Loucy (cell line): ENCODE results near the gene IL10RB.

Experiments
- H2AFZ ChIP-seq: fragments of 200-600 bp; sonication (generic); 2 replicates; pipeline ENCODE4 v1.6.0; 2016; ENCODE audit warnings: antibody characterized with exemption, mild to moderate bottlenecking, low read length, moderate library complexity
- H3F3A ChIP-seq: fragments of 200-600 bp; 2 replicates; pipeline ENCODE4 v1.6.0; 2016; ENCODE audit warnings: antibody characterized with exemption, low read depth, mild to moderate bottlenecking
- H3K27me3 ChIP-seq: fragments of 200-600 bp; sonication (generic); 2 replicates; pipeline ENCODE4 v1.6.1; 2014; ENCODE audit warnings: low read length, mild to moderate bottlenecking; ENCODE audit not compliant: insufficient read depth, poor library complexity, severe bottlenecking
- H3K36me3 ChIP-seq: fragments of 200-600 bp; sonication (generic); 2 replicates; pipeline ENCODE4 v1.6.1; 2016; ENCODE audit warnings: low read length; ENCODE audit not compliant: insufficient read depth
- H3K4me1 ChIP-seq: fragments of 200-600 bp; sonication (generic); 2 replicates; pipeline ENCODE4 v1.5.1; 2014; ENCODE audit warnings: low read length, mild to moderate bottlenecking; ENCODE audit not compliant: insufficient read depth, poor library complexity, severe bottlenecking
- H3K4me2 ChIP-seq: fragments of 200-600 bp; sonication (generic); 2 replicates; pipeline ENCODE4 v1.6.0; 2014; ENCODE audit warnings: antibody characterized with exemption, low read length, low read depth, mild to moderate bottlenecking; ENCODE audit not compliant: poor library complexity, severe bottlenecking
- H3K4me3 ChIP-seq: fragments of 200-600 bp; sonication (generic); 2 replicates; pipeline ENCODE4 v1.5.1; 2014; ENCODE audit warnings: low read length, mild to moderate bottlenecking, mixed read lengths; ENCODE audit not compliant: poor library complexity, severe bottlenecking
- H3K79me2 ChIP-seq: fragments of 200-600 bp; sonication (generic); 2 replicates; pipeline ENCODE4 v1.6.1; 2014; ENCODE audit warnings: low read length; ENCODE audit not compliant: insufficient read depth
- H3K9ac ChIP-seq: fragments of 200-600 bp; sonication (generic); 2 replicates; pipeline ENCODE4 v1.6.0; 2014; ENCODE audit warnings: mild to moderate bottlenecking, low read depth, low read length, moderate library complexity; ENCODE audit not compliant: poor library complexity, severe bottlenecking
- H3K9me2 ChIP-seq: fragments of 200-600 bp; sonication (generic); replicated peaks from 2 replicates; pipeline ENCODE4 v1.6.1; 2016; ENCODE audit warnings: low read depth, low read length, mixed read lengths
- H3K9me3 ChIP-seq: fragments of 200-600 bp; sonication (generic); 2 replicates; pipeline ENCODE4 v1.6.1; 2014; ENCODE audit warnings: mild to moderate bottlenecking, antibody characterized with exemption, low read length, low read depth; ENCODE audit not compliant: insufficient read depth
- H4K20me1 ChIP-seq: fragments of 200-600 bp; sonication (generic); 2 replicates; pipeline ENCODE4 v1.6.0; 2014; ENCODE audit warnings: antibody characterized with exemption, low read length, mild to moderate bottlenecking; ENCODE audit not compliant: insufficient read depth, poor library complexity, severe bottlenecking
- CTCF ChIP-seq: fragments of 200-600 bp; sonication (generic); conservative IDR thresholded peaks from 2 replicates; pipeline ENCODE4 v1.5.1; 2014; ENCODE audit warnings: mild to moderate bottlenecking, antibody characterized with exemption, low read length
- EZH2phosphoT487 ChIP-seq: fragments of 200-600 bp; IDR thresholded peaks from 2 replicates; pipeline ENCODE4 v1.6.1; 2018; ENCODE audit warnings: antibody characterized with exemption, mild to moderate bottlenecking, moderate library complexity, borderline replicate concordance

The IL10RB gene

GRCh38 chr21:33255404-33255803 lies 10.8 kb upstream of the IL10RB start:
- Histone ChIP-seq H4K20me1 (peaks cover 3% of the 10 kb centered on the region), H3K9me3 (no peaks in the 10 kb centered on the region), H3K4me3 (no peak overlapping the region), H3K79me2 (peaks cover 52% of the 10 kb centered on the region; the same call in 1 of the 2 replicates), H3K36me3 (peaks cover 99% of the 10 kb centered on the region), H3K4me1 (peaks cover 6% of the 10 kb centered on the region), H3K27me3 (no peaks in the 10 kb centered on the region), H3K4me2 (no peak overlapping the region), H3K9ac (no peak overlapping the region), H2AFZ (no peak overlapping the region), H3K9me2 (no peaks in the 10 kb centered on the region), H3F3A (peaks cover 5% of the 10 kb centered on the region; the same call in 1 of the 2 replicates)
- TF ChIP-seq CTCF (no peak), EZH2phosphoT487 (no peak)

- Histone ChIP-seq H3K9ac (no peak overlapping the region), H3K36me3 (peaks cover 95% of the 10 kb centered on the region), H3K79me2 (peaks cover 50% of the 10 kb centered on the region; the same call in 1 of the 2 replicates)
Observed at GRCh38 chr21:33256019-33256418, 10.1 kb upstream of the IL10RB start.

GRCh38 chr21:33257094-33257803 lies 8.9 kb upstream of the IL10RB start:
- TF ChIP-seq CTCF (no peak), EZH2phosphoT487 (no peak)
- no peaks in the 10 kb centered on the region for H3K27me3 ChIP-seq
- no peaks in the 10 kb centered on the region for H3K9me3 ChIP-seq
- H3K4me1 ChIP-seq, result peaks cover 12% of the 10 kb centered on the region
- H3K9me2 ChIP-seq, result no peaks in the 10 kb centered on the region
- H2AFZ ChIP-seq, result no peak overlapping the region
- H3K4me2 ChIP-seq, result no peak overlapping the region
- H3K79me2 ChIP-seq, result peaks cover 46% of the 10 kb centered on the region; the same call in 1 of the 2 replicates
- H3K9ac ChIP-seq, result no peak overlapping the region
- peaks cover 5% of the 10 kb centered on the region; the same call in 1 of the 2 replicates for H3F3A ChIP-seq
- peaks cover 92% of the 10 kb centered on the region for H3K36me3 ChIP-seq
- H4K20me1 ChIP-seq, result peaks cover 12% of the 10 kb centered on the region
- H3K4me3 ChIP-seq, result no peak overlapping the region

More at GRCh38 chr21:33256019-33256418, 10.1 kb upstream of the IL10RB start:
- H3K27me3 ChIP-seq, result no peaks in the 10 kb centered on the region
- no peak overlapping the region for H2AFZ ChIP-seq
- peaks cover 7% of the 10 kb centered on the region for H3K4me1 ChIP-seq
- no peak for TF ChIP-seq EZH2phosphoT487
- TF ChIP-seq CTCF, result no peak
- H3K9me2 ChIP-seq, result no peaks in the 10 kb centered on the region
- H3F3A ChIP-seq, result peaks cover 5% of the 10 kb centered on the region; the same call in 1 of the 2 replicates
- no peak overlapping the region for H3K4me3 ChIP-seq
- H3K4me2 ChIP-seq, result no peak overlapping the region
- no peaks in the 10 kb centered on the region for H3K9me3 ChIP-seq
- H4K20me1 ChIP-seq, result peaks cover 9% of the 10 kb centered on the region
